SK-N-SH (cell line): Measurements from ENCODE around the gene CYP2S1. TPM values are rescaled to one million over a fixed set of nuclear protein-coding genes. Genes with fewer than 3 reads are reported as not detected.

ENCODE experiments used
- CTCF ChIA-PET: fragments of 300-600, 350-600 bp; formaldehyde crosslinking; extraction: SDS; loops from one replicate; lab custom pipeline; 2021; lab: Yijun Ruan, JAX
- POLR2A ChIA-PET: fragments of 350-600 bp; sonication (Branson Sonifier 250); formaldehyde crosslinking; extraction: SDS; loops from one replicate; lab custom pipeline; 2020; ENCODE audit warnings: antibody characterized with exemption, inconsistent platforms; lab: Yijun Ruan, JAX
- DNase-seq: peaks from one replicate; pipeline ENCODE4 v3.0.0; 2012
- H2AFZ ChIP-seq: fragments of 200-600 bp; sonication (generic); 2 replicates; pipeline ENCODE4 v1.8.1; 2016; ENCODE audit warnings: antibody characterized with exemption, mild to moderate bottlenecking, low read depth
- H3F3A ChIP-seq: fragments of 200-600 bp; sonication (generic); replicated peaks from 2 replicates; pipeline ENCODE3; 2016; ENCODE audit warnings: antibody characterized with exemption, mild to moderate bottlenecking; ENCODE audit not compliant: insufficient read depth
- H3K27ac ChIP-seq, 2 experiments: fragments of 200-500 bp in 1 of 2; fragments of 200-600 bp in 1 of 2; sonication (Bioruptor generic) in 1 of 2; sonication (generic), shearing (Covaris generic) in 1 of 2; 2 replicates each; pipeline versions ENCODE4 v1.5.1 to v1.6.1; 2014 to 2016; ENCODE audit warnings: low read depth in 2 of 2, inconsistent platforms in 1 of 2, low read length in 1 of 2, mild to moderate bottlenecking in 1 of 2, mixed read lengths in 1 of 2
- H3K27me3 ChIP-seq: fragments of 200-600 bp; sonication (generic), shearing (Covaris generic); 2 replicates; pipeline ENCODE4 v1.6.1; 2016; ENCODE audit warnings: mixed run types; ENCODE audit not compliant: insufficient read depth
- H3K36me3 ChIP-seq, 2 experiments: fragments of 200-500 bp in 1 of 2; fragments of 200-600 bp in 1 of 2; sonication (Bioruptor generic) in 1 of 2; sonication (generic) in 1 of 2; replicated peaks in 1 of 2; 2 replicates each; pipeline versions ENCODE3 to v1.5.1; 2014 to 2016; ENCODE audit warnings: low read length in 1 of 2, mild to moderate bottlenecking in 1 of 2; ENCODE audit not compliant: insufficient read depth in 2 of 2, control insufficient read depth in 1 of 2
- H3K4me1 ChIP-seq, 2 experiments: fragments of 200-500 bp in 1 of 2; fragments of 200-600 bp in 1 of 2; sonication (Bioruptor generic) in 1 of 2; sonication (generic), shearing (Covaris generic) in 1 of 2; 2 replicates each; pipeline versions ENCODE4 v1.5.1 to v1.6.1; 2014 to 2016; ENCODE audit warnings: low read depth in 1 of 2, low read length in 1 of 2, mixed run types in 1 of 2; ENCODE audit not compliant: insufficient read depth in 2 of 2, control insufficient read depth in 1 of 2
- H3K4me2 ChIP-seq: fragments of 200-600 bp; sonication (generic), shearing (Covaris generic); 2 replicates; pipeline ENCODE4 v1.6.1; 2017; ENCODE audit warnings: mixed run types
- H3K4me3 ChIP-seq, 2 experiments: fragments of 200-500 bp in 1 of 2; fragments of 200-600 bp in 1 of 2; sonication (Bioruptor generic) in 1 of 2; sonication (generic), shearing (Covaris generic) in 1 of 2; 2 replicates each; pipeline versions ENCODE4 v1.5.1 to v1.8.1; 2014 to 2016; ENCODE audit warnings: low read depth in 2 of 2, inconsistent platforms in 1 of 2, low read length in 1 of 2, mild to moderate bottlenecking in 1 of 2, mixed read lengths in 1 of 2, moderate library complexity in 1 of 2
- H3K79me2 ChIP-seq: fragments of 200-600 bp; sonication (generic); 2 replicates; pipeline ENCODE4 v1.8.1; 2017; ENCODE audit warnings: mild to moderate bottlenecking; ENCODE audit not compliant: insufficient read depth
- H3K9ac ChIP-seq: fragments of 200-600 bp; sonication (generic); 2 replicates; pipeline ENCODE4 v1.6.1; 2017; ENCODE audit warnings: mixed run types
- H3K9me2 ChIP-seq: fragments of 200-600 bp; sonication (generic); 2 replicates; pipeline ENCODE4 v1.6.1; 2017; ENCODE audit warnings: mixed run types
- H3K9me3 ChIP-seq: fragments of 200-600 bp; sonication (generic); 2 replicates; pipeline ENCODE4 v1.6.1; 2017; ENCODE audit warnings: mixed run types, mild to moderate bottlenecking, moderate library complexity
- H4K20me1 ChIP-seq: fragments of 200-600 bp; sonication (generic); 2 replicates; pipeline ENCODE4 v1.6.1; 2017; ENCODE audit warnings: mild to moderate bottlenecking, mixed run types; ENCODE audit not compliant: insufficient read depth
- CHD2 ChIP-seq: fragments of 150-350 bp; IDR thresholded peaks from 2 replicates; pipeline ENCODE4 v1.6.1; 2018; ENCODE audit warnings: low read length; ENCODE audit not compliant: partially characterized antibody
- EP300 ChIP-seq, 2 experiments: IDR thresholded peaks; 2 replicates each; pipeline versions ENCODE4 v1.4.0 to v1.6.1; 2012; ENCODE audit warnings: borderline replicate concordance in 1 of 2, low read depth in 1 of 2, low read length in 1 of 2
- EZH2phosphoT487 ChIP-seq: fragments of 200-600 bp; sonication (generic); IDR thresholded peaks from 2 replicates; pipeline ENCODE4 v1.6.1; 2017; ENCODE audit warnings: low read depth, mixed run types, mild to moderate bottlenecking, antibody characterized with exemption, moderate library complexity, borderline replicate concordance
- FOSL2 ChIP-seq: IDR thresholded peaks from 2 replicates; pipeline ENCODE4 v1.4.0; 2012; ENCODE audit warnings: low read depth, mild to moderate bottlenecking, moderate library complexity, borderline replicate concordance
- FOXJ3 ChIP-seq: sonication (generic); formaldehyde crosslinking; IDR thresholded peaks from 2 replicates; pipeline ENCODE4 v1.5.1; 2020; ENCODE audit warnings: mild to moderate bottlenecking, missing genetic modification reagents
- GABPA ChIP-seq: IDR thresholded peaks from 2 replicates; pipeline ENCODE4 v1.4.0; 2012; ENCODE audit warnings: low read depth, mild to moderate bottlenecking
- GATA2 ChIP-seq: sonication (generic); formaldehyde crosslinking; IDR thresholded peaks from 2 replicates; pipeline ENCODE4 v1.5.0; 2020; ENCODE audit warnings: mild to moderate bottlenecking, missing genetic modification reagents
- JUND ChIP-seq: IDR thresholded peaks from 2 replicates; pipeline ENCODE4 v1.4.0; 2012
- MXI1 ChIP-seq: IDR thresholded peaks from 2 replicates; pipeline ENCODE4 v1.6.1; 2012; ENCODE audit warnings: mild to moderate bottlenecking, low read depth, low read length, improper control_type of control experiment
- POLR2AphosphoS5 ChIP-seq: IDR thresholded peaks from 2 replicates; pipeline ENCODE4 v1.6.1; 2012; ENCODE audit warnings: low read depth, low read length
- RAD21 ChIP-seq: IDR thresholded peaks from 2 replicates; pipeline ENCODE4 v1.6.1; 2012; ENCODE audit warnings: mild to moderate bottlenecking, low read length
- RFX5 ChIP-seq: IDR thresholded peaks from 2 replicates; pipeline ENCODE4 v1.6.1; 2012; ENCODE audit warnings: mild to moderate bottlenecking, improper control_type of control experiment, low read length
- RXRA ChIP-seq: IDR thresholded peaks from 2 replicates; pipeline ENCODE4 v1.4.0; 2012; ENCODE audit warnings: low read depth, mild to moderate bottlenecking, borderline replicate concordance
- SMC3 ChIP-seq: IDR thresholded peaks from 2 replicates; pipeline ENCODE4 v1.6.1; 2012; ENCODE audit warnings: low read depth, low read length, improper control_type of control experiment
- TAF1 ChIP-seq: IDR thresholded peaks from 2 replicates; pipeline ENCODE4 v1.6.1; 2012; ENCODE audit warnings: low read depth, mild to moderate bottlenecking, low read length, moderate library complexity, borderline replicate concordance
- TCF12 ChIP-seq: IDR thresholded peaks from 2 replicates; pipeline ENCODE4 v1.4.0; 2012
- YY1 ChIP-seq: IDR thresholded peaks from 2 replicates; pipeline ENCODE4 v1.4.0; 2012; ENCODE audit warnings: low read depth, mild to moderate bottlenecking
- WGBS: methylation state at CpG from one replicate; pipeline ENCODE4 v1.1.6; 2017; ENCODE audit warnings: low lambda C conversion rate; 5-methylcytosine and 5-hydroxymethylcytosine counted together
- polyA plus RNA-seq, 3 experiments: library from polyadenylated mRNA; depleted of rRNA; stranded (reverse); fragments of >200 nt; gene quantifications; 2 replicates each; pipeline ENCODE4 v1.2.3, GENCODE V29; 2012
- TF ChIP-seq, protein P1 (sequence below): IDR thresholded peaks from 2 replicates; pipeline ENCODE4; 2012
- TF ChIP-seq, protein P2 (sequence below): IDR thresholded peaks from 2 replicates; pipeline ENCODE4 v1.4.0; 2012; ENCODE audit warnings: low read depth, borderline replicate concordance
- TF ChIP-seq, protein P3 (sequence below): fragments of 150-350 bp; IDR thresholded peaks from 2 replicates; pipeline ENCODE4 v1.6.1; 2017; ENCODE audit warnings: antibody characterized with exemption, low read length, low read depth, borderline replicate concordance

CYP2S1 gene
- polyA plus RNA-seq, 1 of the 3 experiments (the other 2 are of a cell fraction), result 0.67 TPM

DNA sequence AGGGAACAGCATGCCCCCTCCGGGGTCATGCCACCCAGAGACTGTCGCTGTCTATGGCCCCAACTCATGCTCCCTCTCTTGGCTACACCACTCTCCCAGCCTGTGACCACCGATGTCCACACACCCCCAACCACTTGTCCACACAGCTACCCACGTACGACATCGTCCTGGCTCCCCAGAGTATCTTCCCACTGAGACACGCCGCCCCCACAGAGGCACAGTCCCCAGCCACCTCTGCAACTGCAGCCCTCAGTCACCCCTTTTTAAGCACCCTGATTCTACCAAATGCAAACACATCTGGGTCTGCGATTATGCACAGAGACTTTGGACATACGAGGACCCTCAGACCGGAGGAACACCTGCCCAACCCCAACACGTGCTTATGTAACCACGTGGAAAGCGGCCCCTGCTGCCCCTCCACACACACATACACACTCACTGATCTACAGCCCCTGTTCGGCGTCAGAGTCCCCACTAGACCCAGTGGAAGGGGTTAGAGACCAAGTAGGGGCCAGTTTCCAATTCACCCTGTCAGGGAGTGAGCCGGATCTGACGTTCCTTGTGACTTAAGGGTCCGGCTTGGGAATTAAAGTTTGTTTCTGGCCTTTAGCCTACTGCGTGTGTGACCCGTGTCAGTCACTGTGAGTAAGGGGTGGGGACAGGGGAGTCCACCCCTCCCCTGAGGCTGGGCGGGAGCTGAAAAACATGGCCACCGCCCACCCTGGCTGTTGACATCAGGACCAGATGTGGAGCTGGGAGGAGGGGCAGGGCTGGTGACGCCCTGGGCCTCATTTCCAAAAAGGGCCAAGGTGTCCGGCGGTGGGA is 14.1 kb downstream of the CYP2S1 start:
- Histone ChIP-seq H3K4me1 (no peaks in the 10 kb centered on the region), H3K4me2 (no peak overlapping the region), H3K27ac (no peak overlapping the region), H3K4me3 (no peak overlapping the region), H2AFZ (no peak overlapping the region), H3K27me3 (no peaks in the 10 kb centered on the region), H3F3A (peaks cover 10% of the 10 kb centered on the region), H4K20me1 (no peaks in the 10 kb centered on the region), H3K9me3 (no peaks in the 10 kb centered on the region), H3K79me2 (no peaks in the 10 kb centered on the region), H3K9me2 (no peaks in the 10 kb centered on the region), H3K36me3 (no peaks in the 10 kb centered on the region), H3K9ac (no peak overlapping the region)
- DNase-seq, result no peak
- 78% methylated on average over 23 of the region's 26 CpGs for WGBS
- ChIA-PET CTCF (interaction anchor here (0.6 to 3.1 kb wide), 4 partner anchors 53 to 821 kb away, joined by 3 to 15 read pairs (median 4); no protein-coding TSS in a partner anchor), POLR2A (no interaction called here)
- TF ChIP-seq, protein P1, sequence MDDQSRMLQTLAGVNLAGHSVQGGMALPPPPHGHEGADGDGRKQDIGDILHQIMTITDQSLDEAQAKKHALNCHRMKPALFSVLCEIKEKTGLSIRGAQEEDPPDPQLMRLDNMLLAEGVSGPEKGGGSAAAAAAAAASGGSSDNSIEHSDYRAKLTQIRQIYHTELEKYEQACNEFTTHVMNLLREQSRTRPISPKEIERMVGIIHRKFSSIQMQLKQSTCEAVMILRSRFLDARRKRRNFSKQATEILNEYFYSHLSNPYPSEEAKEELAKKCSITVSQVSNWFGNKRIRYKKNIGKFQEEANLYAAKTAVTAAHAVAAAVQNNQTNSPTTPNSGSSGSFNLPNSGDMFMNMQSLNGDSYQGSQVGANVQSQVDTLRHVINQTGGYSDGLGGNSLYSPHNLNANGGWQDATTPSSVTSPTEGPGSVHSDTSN, result no peak
- TF ChIP-seq EZH2phosphoT487 (no peak), TCF12 (no peak), FOXJ3 (no peak), YY1 (no peak), JUND (no peak)
- TF ChIP-seq, protein P2, sequence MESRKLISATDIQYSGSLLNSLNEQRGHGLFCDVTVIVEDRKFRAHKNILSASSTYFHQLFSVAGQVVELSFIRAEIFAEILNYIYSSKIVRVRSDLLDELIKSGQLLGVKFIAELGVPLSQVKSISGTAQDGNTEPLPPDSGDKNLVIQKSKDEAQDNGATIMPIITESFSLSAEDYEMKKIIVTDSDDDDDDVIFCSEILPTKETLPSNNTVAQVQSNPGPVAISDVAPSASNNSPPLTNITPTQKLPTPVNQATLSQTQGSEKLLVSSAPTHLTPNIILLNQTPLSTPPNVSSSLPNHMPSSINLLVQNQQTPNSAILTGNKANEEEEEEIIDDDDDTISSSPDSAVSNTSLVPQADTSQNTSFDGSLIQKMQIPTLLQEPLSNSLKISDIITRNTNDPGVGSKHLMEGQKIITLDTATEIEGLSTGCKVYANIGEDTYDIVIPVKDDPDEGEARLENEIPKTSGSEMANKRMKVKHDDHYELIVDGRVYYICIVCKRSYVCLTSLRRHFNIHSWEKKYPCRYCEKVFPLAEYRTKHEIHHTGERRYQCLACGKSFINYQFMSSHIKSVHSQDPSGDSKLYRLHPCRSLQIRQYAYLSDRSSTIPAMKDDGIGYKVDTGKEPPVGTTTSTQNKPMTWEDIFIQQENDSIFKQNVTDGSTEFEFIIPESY, result no peak
- TF ChIP-seq, protein P3, sequence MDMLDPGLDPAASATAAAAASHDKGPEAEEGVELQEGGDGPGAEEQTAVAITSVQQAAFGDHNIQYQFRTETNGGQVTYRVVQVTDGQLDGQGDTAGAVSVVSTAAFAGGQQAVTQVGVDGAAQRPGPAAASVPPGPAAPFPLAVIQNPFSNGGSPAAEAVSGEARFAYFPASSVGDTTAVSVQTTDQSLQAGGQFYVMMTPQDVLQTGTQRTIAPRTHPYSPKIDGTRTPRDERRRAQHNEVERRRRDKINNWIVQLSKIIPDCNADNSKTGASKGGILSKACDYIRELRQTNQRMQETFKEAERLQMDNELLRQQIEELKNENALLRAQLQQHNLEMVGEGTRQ, result no peak

DNA sequence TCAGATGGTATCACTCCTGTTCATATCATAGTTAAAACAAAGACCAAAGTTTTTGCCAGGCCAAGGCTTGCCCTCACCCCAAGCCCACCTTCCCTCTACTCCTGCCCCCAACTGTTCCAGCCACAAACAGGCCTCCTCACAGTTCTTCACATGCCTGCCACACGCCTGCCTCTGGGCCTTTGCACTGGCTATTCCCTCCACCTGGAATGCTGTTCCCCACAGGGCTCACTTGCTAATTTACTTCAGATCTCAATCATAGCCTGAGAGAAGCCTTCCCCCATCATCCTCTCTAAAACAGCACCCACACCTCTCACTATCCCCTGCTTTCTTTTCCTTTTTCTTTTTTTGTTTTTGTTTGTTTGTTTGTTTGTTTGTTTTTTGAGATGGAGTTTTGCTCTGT is 21.1 kb downstream of the CYP2S1 start:
- no peak for DNase-seq
- ChIA-PET CTCF (no interaction called here), POLR2A (no interaction called here)
- Histone ChIP-seq H3K4me1 (no peaks in the 10 kb centered on the region), H3K36me3 (no peaks in the 10 kb centered on the region), H3K4me2 (no peak overlapping the region), H3F3A (no peaks in the 10 kb centered on the region), H4K20me1 (no peaks in the 10 kb centered on the region), H2AFZ (no peak overlapping the region), H3K79me2 (peaks cover 8% of the 10 kb centered on the region), H3K27ac (no peak overlapping the region), H3K9ac (no peak overlapping the region), H3K4me3 (no peak overlapping the region), H3K9me3 (no peaks in the 10 kb centered on the region), H3K9me2 (no peaks in the 10 kb centered on the region), H3K27me3 (no peaks in the 10 kb centered on the region)
- 76% methylated on average over 1 of the region's 1 CpG for WGBS
- TF ChIP-seq RAD21, result no peak
- no peak for TF ChIP-seq TAF1
- TF ChIP-seq RXRA, result no peak
- TF ChIP-seq, protein P3, result no peak
- no peak for TF ChIP-seq SMC3
- TF ChIP-seq MXI1, result no peak
- no peak for TF ChIP-seq GATA2 (CRISPR knock-in tag)
- no peak for TF ChIP-seq POLR2AphosphoS5
- TF ChIP-seq CHD2, result no peak
- TF ChIP-seq, protein P2, result no peak
- TF ChIP-seq EP300 (IDR thresholded peaks at IDR 0.05; ENCODE audit: borderline replicate concordance in 1 of 2, low read depth in 1 of 2, low read length in 1 of 2), result no peak
- TF ChIP-seq GABPA, result no peak
- no peak for TF ChIP-seq FOSL2
- no peak for TF ChIP-seq YY1
- TF ChIP-seq JUND, result no peak
- TF ChIP-seq RFX5, result no peak
